ENCODE data around the gene RSBN1. TPM values are rescaled to one million over a fixed set of nuclear protein-coding genes. Genes with fewer than 3 reads are reported as not detected.
"Not testable (repeated sequence)": the region's sequence is repeated elsewhere in the genome, so short reads cannot be mapped to it uniquely, and the experiment has no call there.

Gene RSBN1
- total RNA-seq, 1 experiment from 2014 or later, result 7.7 TPM

DNA sequence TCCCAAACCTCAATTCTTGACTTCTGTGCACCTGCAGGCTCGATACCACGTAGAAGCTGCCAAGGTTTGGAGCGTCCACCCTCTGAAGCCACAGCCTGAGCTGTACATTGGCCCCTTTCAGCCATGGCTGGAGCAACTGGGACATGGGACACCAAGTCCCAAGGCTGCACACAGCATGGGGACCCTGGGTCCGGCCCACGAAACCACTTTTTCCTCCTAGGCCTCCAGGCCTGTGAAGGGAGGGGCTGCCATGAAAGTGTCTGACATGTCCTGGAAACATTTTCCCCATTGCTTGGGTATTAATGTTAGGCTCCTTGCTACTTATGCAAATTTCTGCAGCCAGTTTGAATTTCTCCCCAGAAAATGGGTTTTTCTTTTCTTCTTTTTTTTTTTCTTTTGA, 93.7 kb downstream of the RSBN1 start:
- not testable (repeated sequence) for H3K27ac ChIP-seq; H3K9me3 ChIP-seq (replicated peaks); DNase-seq (ENCODE audit: low read depth in 1 of 2, low spot score in 2 of 2); H3K27me3 ChIP-seq (replicated peaks); H3K4me1 ChIP-seq (replicated peaks); H3K4me3 ChIP-seq
- H3K36me3 ChIP-seq, result peaks cover 66% of the 10 kb centered on the region

DNA sequence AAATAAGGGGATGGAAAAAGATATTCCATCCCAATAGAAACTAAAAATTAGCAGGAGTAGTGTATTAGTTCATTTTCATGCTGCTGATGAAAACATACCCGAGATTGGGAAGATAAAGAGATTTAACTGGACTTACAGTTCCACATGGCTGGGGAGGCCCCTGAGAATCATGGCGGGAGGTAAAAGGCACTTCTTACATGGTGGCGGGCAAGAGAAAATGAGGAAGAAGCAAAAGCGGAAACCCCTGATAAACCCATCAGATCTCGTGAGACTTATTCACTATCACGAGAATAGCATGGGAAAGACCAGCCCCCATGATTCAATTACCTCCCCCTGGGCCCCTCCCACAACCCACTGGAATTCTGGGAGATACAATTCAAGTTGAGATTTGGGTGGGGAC, 94.8 kb downstream of the RSBN1 start:
- H3K4me1 ChIP-seq (replicated peaks); H3K9me3 ChIP-seq (replicated peaks); DNase-seq (ENCODE audit: low read depth in 1 of 2, low spot score in 2 of 2); H3K4me3 ChIP-seq; H3K27me3 ChIP-seq (replicated peaks); H3K27ac ChIP-seq: not testable (repeated sequence)
- H3K36me3 ChIP-seq, result peaks cover 61% of the 10 kb centered on the region

DNA sequence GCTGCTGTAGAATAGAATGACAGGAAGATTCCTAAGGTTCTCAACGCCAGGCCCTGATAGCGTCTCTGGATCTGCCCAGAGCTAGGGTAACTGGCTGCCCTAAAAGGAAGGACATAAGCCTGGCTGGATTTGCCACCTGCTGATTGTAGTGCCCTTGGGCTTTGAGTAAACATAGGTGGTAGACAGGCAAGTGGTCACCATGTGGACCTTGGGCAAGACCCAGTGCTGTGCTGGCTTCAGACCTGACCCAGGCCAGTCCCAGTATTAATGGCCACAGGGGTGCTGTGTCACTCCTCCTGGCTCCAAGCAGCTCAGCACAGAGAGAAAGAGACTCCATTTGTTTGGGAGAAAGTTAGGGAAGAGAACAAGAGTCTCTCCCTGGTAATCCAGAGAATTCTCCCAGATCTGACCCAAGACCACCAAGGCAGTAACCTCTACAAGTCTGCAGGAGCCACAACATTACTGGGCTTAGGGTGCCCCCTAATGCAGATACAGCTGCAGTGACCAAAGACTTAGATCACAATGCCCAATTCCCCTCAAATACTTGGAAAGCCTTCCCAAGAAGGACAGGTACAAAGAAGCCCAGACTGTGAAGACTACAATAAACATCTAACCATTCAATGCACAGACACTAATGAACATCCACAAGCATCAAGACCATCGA, 97.5 kb downstream of the RSBN1 start:
- peak in 1 of 2 experiments; percentile 8 for DNase-seq (ENCODE audit: low read depth in 1 of 2, low spot score in 2 of 2)
- no peaks in the 10 kb centered on the region for H3K4me1 ChIP-seq (replicated peaks)
- H3K27ac ChIP-seq, result no peak overlapping the region
- no peak overlapping the region for H3K4me3 ChIP-seq
- H3K9me3 ChIP-seq (replicated peaks), result no peaks in the 10 kb centered on the region
- H3K36me3 ChIP-seq, result peaks cover 55% of the 10 kb centered on the region
- H3K27me3 ChIP-seq (replicated peaks), result no peaks in the 10 kb centered on the region

Other genes with a start within 250 kb of the RSBN1 start
- gene PHTF1, start 53.0 kb downstream of the RSBN1 start, total RNA-seq (2014; rRNA removed; shearing (Covaris generic)), result 38.3 and 42.4 TPM in 2 replicates
- 0.72 and 1.5 TPM in 2 replicates for gene PTPN22, start 59.2 kb upstream of the RSBN1 start, total RNA-seq (2014; rRNA removed; shearing (Covaris generic))
- 0.03 and 0.13 TPM in 2 replicates for gene BCL2L15, start 75.1 kb upstream of the RSBN1 start, total RNA-seq (2014; rRNA removed; shearing (Covaris generic))
- gene AP4B1, start 92.3 kb upstream of the RSBN1 start, total RNA-seq (2014; rRNA removed; shearing (Covaris generic)), result 17.3 and 23.4 TPM in 2 replicates
- gene DCLRE1B, start 92.8 kb upstream of the RSBN1 start, total RNA-seq (2014; rRNA removed; shearing (Covaris generic)), result 8.5 and 14.8 TPM in 2 replicates
- gene HIPK1, start 116.8 kb upstream of the RSBN1 start, total RNA-seq (2014; rRNA removed; shearing (Covaris generic)), result 28.4 and 42.0 TPM in 2 replicates
- gene OLFML3, start 167.0 kb upstream of the RSBN1 start, total RNA-seq (2014; rRNA removed; shearing (Covaris generic)), result 55.2 and 58.2 TPM in 2 replicates

Data from SJSA1 (cell line).